A549 (cell line): ENCODE results near the gene VAT1L. TPM values are rescaled to one million over a fixed set of nuclear protein-coding genes. Genes with fewer than 3 reads are reported as not detected.
A peak's percentile ranks its signal among the peaks of the same experiment; 100 is the strongest.

ENCODE experiments used
- ATAC-seq, 2 experiments: fragments of 200-7000 bp in 1 of 2; fragments of >200 bp in 1 of 2; cut with Nextera tagmentation in 1 of 2; cut with Tn5 transposase in 1 of 2; 3 replicates each; pipeline versions ENCODE4 v1.8.0 to v1.9.1; 2018 to 2020; ENCODE audit warnings: mild to moderate bottlenecking in 1 of 2, moderate library complexity in 1 of 2
- CTCF ChIA-PET: fragments of 300-600 bp; sonication (Branson Sonifier 250); formaldehyde crosslinking; extraction: SDS; loops from one replicate; lab custom pipeline; 2021; ENCODE audit warnings: antibody characterized with exemption, inconsistent platforms; lab: Yijun Ruan, JAX
- POLR2A ChIA-PET: fragments of 350-600 bp; formaldehyde crosslinking; extraction: SDS; loops from one replicate; lab custom pipeline; 2021; ENCODE audit warnings: antibody characterized with exemption, inconsistent platforms; lab: Yijun Ruan, JAX
- DNase-seq, 2 experiments: peaks; one replicate each; pipeline versions ENCODE4 v3.0.0 to v3.0.0-alpha.2; 2011 to 2016; ENCODE audit warnings: low read depth in 1 of 2, low spot score in 1 of 2
- FAIRE-seq: peaks from 2 replicates; lab custom pipeline; 2011; peaks lifted over from hg19 to GRCh38; lab: Jason Lieb, UNC
- H3K27ac ChIP-seq, 2 experiments: fragments of >200 bp; sonication (Bioruptor Twin); formaldehyde crosslinking; 3 replicates each; pipeline ENCODE4 v1.5.1; 2016 to 2017
- H3K4me1 ChIP-seq: fragments of >200 bp; sonication (Bioruptor Twin); formaldehyde crosslinking; 3 replicates; pipeline ENCODE4 v1.6.1; 2016
- H3K4me2 ChIP-seq: fragments of >200 bp; sonication (Bioruptor Twin); formaldehyde crosslinking; 3 replicates; pipeline ENCODE4 v1.6.1; 2016
- H3K4me3 ChIP-seq: fragments of >200 bp; sonication (Bioruptor Twin); formaldehyde crosslinking; 3 replicates; pipeline ENCODE4 v1.5.1; 2016
- H3K9me3 ChIP-seq: fragments of >200 bp; sonication (Bioruptor Twin); formaldehyde crosslinking; 3 replicates; pipeline ENCODE4 v1.6.1; 2016
- ATOH8 ChIP-seq: fragments of 250-450 bp; sonication (Bioruptor Pico); IDR thresholded peaks from 2 replicates; pipeline ENCODE4 v1.5.0; 2020; ENCODE audit warnings: low read depth, mild to moderate bottlenecking, moderate library complexity
- BHLHE40 ChIP-seq: IDR thresholded peaks from 2 replicates; pipeline ENCODE4 v1.6.1; 2012; ENCODE audit warnings: low read depth, low read length, inconsistent platforms
- CEBPB ChIP-seq, 2 experiments: fragments of >200 bp in 1 of 2; sonication (Bioruptor Twin) in 1 of 2; formaldehyde crosslinking in 1 of 2; IDR thresholded peaks; 2 replicates each; pipeline ENCODE4 v1.6.1; 2012 to 2016
- EHF ChIP-seq: fragments of 250-450 bp; sonication (Bioruptor Pico); IDR thresholded peaks from 2 replicates; pipeline ENCODE4 v1.5.0; 2020; ENCODE audit warnings: mild to moderate bottlenecking
- ELK1 ChIP-seq: fragments of 150-350 bp; IDR thresholded peaks from 2 replicates; pipeline ENCODE4 v1.6.1; 2014; ENCODE audit warnings: low read depth, mild to moderate bottlenecking, low read length
- EP300 ChIP-seq, 2 experiments: fragments of >200 bp; sonication (Bioruptor Twin); formaldehyde crosslinking; IDR thresholded peaks; 2 replicates in 1 of 2; 3 replicates in 1 of 2; pipeline ENCODE4 v1.6.1; 2016 to 2017
- FOSL2 ChIP-seq, 2 experiments: fragments of 450-650 bp in 1 of 2; fragments of >200 bp in 1 of 2; sonication (Bioruptor Twin) in 1 of 2; formaldehyde crosslinking; IDR thresholded peaks; 2 replicates each; pipeline versions ENCODE4 v1.5.0 to v1.6.1; 2016 to 2020; ENCODE audit warnings: mild to moderate bottlenecking in 1 of 2, moderate library complexity in 1 of 2
- FOXS1 ChIP-seq: fragments of 250-450 bp; sonication (Bioruptor Pico); IDR thresholded peaks from 2 replicates; pipeline ENCODE4 v1.5.0; 2020; ENCODE audit warnings: mild to moderate bottlenecking, moderate library complexity
- JUNB ChIP-seq: fragments of >200 bp; sonication (Bioruptor Twin); formaldehyde crosslinking; IDR thresholded peaks from 2 replicates; pipeline ENCODE4 v1.6.1; 2016
- PHF8 ChIP-seq: fragments of 200-600 bp; sonication (generic); IDR thresholded peaks from 2 replicates; pipeline ENCODE4 v1.6.1; 2016; ENCODE audit warnings: low read depth, mild to moderate bottlenecking, antibody characterized with exemption, moderate library complexity, borderline replicate concordance
- RARB ChIP-seq: fragments of 250-450 bp; sonication (Bioruptor Pico); IDR thresholded peaks from 2 replicates; pipeline ENCODE4 v1.8.0; 2021; ENCODE audit warnings: mild to moderate bottlenecking, moderate library complexity
- RCOR1 ChIP-seq: fragments of 150-350 bp; IDR thresholded peaks from 2 replicates; pipeline ENCODE4 v1.6.1; 2014; ENCODE audit warnings: antibody characterized with exemption, low read length, low read depth
- REST ChIP-seq: fragments of 200-600 bp; sonication (generic); IDR thresholded peaks from 2 replicates; pipeline ENCODE4 v1.6.1; 2016; ENCODE audit warnings: antibody characterized with exemption, mild to moderate bottlenecking, moderate library complexity
- USF2 ChIP-seq: fragments of 450-650 bp; IDR thresholded peaks from 2 replicates; pipeline ENCODE4 v1.6.1; 2014; ENCODE audit warnings: antibody characterized with exemption
- ZC3H11A ChIP-seq: fragments of 450-650 bp; IDR thresholded peaks from 2 replicates; pipeline ENCODE4 v1.6.1; 2014; ENCODE audit warnings: antibody characterized with exemption, mild to moderate bottlenecking
- WGBS: methylation state at CpG from one replicate; pipeline ENCODE4 v1.1.6; 2017; ENCODE audit errors: missing lambda C conversion rate; 5-methylcytosine and 5-hydroxymethylcytosine counted together
- polyA plus RNA-seq, 4 experiments: library from polyadenylated mRNA; depleted of rRNA in 3 of 4; stranded (reverse); fragments of >200 nt; fragmentation: RNase III in 1 of 4; extraction: RNeasy Plus Mini Kit Qiagen cat#74134 plus additional on column Dnase treatment in 1 of 4; gene quantifications; 2 replicates in 3 of 4; 3 replicates in 1 of 4; pipeline ENCODE4 v1.2.3, GENCODE V29; 2011 to 2017

VAT1L gene
- polyA plus RNA-seq, 2 of the 4 experiments (the other 2 are of a cell fraction), result not detected

DNA sequence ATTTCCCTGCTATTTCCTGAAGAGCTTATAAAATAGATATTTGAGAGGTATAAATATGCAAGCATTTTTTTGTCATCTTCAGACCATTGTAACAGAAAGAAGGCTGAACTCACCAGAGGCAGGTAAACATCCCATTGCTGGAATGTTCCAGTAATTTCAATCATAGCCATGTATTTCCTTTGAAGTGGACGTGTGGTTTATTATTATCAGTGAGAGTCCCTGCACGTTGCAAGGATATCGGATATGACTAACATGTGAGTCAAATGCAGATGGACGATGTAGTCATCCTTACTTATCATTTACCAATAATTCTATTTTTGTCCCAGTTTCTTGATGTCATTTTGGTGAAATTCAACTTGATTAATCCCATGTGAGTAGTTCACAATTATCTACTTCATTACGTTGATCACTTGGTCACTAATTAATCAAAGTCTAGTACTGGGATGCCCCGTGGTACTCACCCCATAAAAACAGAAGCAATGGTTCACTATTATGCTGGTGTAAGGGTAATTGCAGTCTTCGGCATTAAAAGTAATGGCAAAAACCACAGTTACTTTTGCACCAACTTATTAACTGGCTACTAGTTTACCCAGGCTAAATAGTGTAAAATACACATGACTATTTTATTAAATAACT lies 89.5 kb downstream of the VAT1L start:
- WGBS, result 11% methylated on average over 7 of the region's 7 CpGs
- Histone ChIP-seq H3K27ac (no peak overlapping the region), H3K4me1 (no peaks in the 10 kb centered on the region), H3K4me2 (no peak overlapping the region), H3K9me3 (no peaks in the 10 kb centered on the region), H3K4me3 (no peak overlapping the region)
- ChIA-PET POLR2A (no interaction called here), CTCF (no interaction called here)
- DNase-seq, result peak; percentile 10 to 14
- FAIRE-seq, result no peak
- TF ChIP-seq FOSL2 (IDR thresholded peaks at IDR 0.05), result 0 out of 2 replicates have a peak, but pooled peaks have one; percentile 35
- no peak; the same call in 1 of the 2 replicates for TF ChIP-seq FOSL2 (CRISPR knock-in tag; IDR thresholded peaks at IDR 0.05)
- TF ChIP-seq JUNB, result peak; percentile 47; the same call in 1 of the 2 replicates
- TF ChIP-seq EHF (CRISPR knock-in tag), result no peak
- TF ChIP-seq, all 56 proteins: peak for 2
- 0 out of 6 replicates have a peak, but pooled peaks of 1 of the 2 experiments have one; percentile 39 for ATAC-seq

DNA sequence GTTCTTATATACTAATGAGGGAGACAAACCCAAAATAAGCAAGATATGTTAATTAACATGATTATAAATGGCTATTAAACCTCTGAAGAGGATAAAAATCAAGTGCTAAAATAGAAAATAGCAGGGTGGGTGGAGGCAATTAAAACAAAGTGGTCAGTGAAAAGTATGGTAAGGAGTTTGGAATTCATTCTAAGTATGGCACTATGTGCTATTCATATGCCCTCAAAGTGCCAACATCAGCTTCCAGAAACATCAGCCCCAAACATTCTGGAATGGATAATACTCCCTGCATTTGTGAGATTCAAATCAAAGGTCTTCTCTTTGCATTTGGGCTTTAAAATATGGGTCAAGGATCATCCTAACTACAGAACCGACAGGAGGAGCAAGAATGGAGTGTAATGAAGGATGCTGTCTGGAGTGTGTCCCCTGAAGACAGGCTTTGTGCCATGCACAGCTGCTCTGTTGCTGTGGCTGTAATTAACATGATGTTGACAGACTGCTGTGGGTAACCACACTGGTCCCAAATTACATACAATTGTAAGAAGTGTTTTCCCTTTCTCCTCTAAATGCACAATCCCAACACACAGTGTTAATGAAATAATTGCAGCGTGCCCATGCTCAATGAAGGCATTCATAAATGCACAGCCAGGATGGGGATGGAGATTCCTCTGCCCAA lies 93.1 kb downstream of the VAT1L start:
- WGBS, result 10% methylated on average over 2 of the region's 2 CpGs
- FAIRE-seq, result no peak
- CTCF ChIA-PET, result no interaction called here
- Histone ChIP-seq H3K4me1 (no peaks in the 10 kb centered on the region), H3K9me3 (no peaks in the 10 kb centered on the region), H3K27ac (no peak overlapping the region), H3K4me3 (no peak overlapping the region), H3K4me2 (no peak overlapping the region)
- TF ChIP-seq BHLHE40, result no peak
- TF ChIP-seq CEBPB (IDR thresholded peaks at IDR 0.05), result no peak
- TF ChIP-seq ELK1, result no peak
- TF ChIP-seq EHF (CRISPR knock-in tag), result no peak
- TF ChIP-seq RARB, result no peak
- no peak for TF ChIP-seq ATOH8 (CRISPR knock-in tag)
- no peak for TF ChIP-seq FOSL2 (IDR thresholded peaks at IDR 0.05)
- no peak for TF ChIP-seq FOSL2 (CRISPR knock-in tag; IDR thresholded peaks at IDR 0.05)
- no peak for TF ChIP-seq REST
- POLR2A ChIA-PET, result no interaction called here
- ATAC-seq, result no peak
- DNase-seq, result no peak

GRCh38 chr16:77882358-77882757 lies 94.0 kb downstream of the VAT1L start:
- no peak overlapping the region for H3K4me2 ChIP-seq
- FAIRE-seq, result no peak
- H3K4me1 ChIP-seq, result no peaks in the 10 kb centered on the region
- no peak overlapping the region for H3K27ac ChIP-seq
- DNase-seq, result no peak
- no peak for ATAC-seq
- TF ChIP-seq USF2, result no peak
- TF ChIP-seq EP300 (IDR thresholded peaks at IDR 0.05), result no peak
- TF ChIP-seq FOXS1 (CRISPR knock-in tag), result no peak
- no peak for TF ChIP-seq RCOR1
- no peak for TF ChIP-seq REST
- TF ChIP-seq PHF8, result no peak
- TF ChIP-seq ZC3H11A, result no peak
- TF ChIP-seq, all 56 proteins: peak for 0
- CTCF ChIA-PET, result interaction anchor here (0.6 to 0.8 kb wide), 2 partner anchors 106 to 1720 kb away, joined by 3 read pairs; no protein-coding TSS in a partner anchor
- WGBS, result 7% methylated on average over 1 of the region's 1 CpG
- no peaks in the 10 kb centered on the region for H3K9me3 ChIP-seq
- POLR2A ChIA-PET, result no interaction called here
- H3K4me3 ChIP-seq, result no peak overlapping the region
